HG02973 (cell line): ENCODE data around the gene ZNF800.

ENCODE experiments used
- ATAC-seq: cut with Tn5 transposase; IDR thresholded peaks from one replicate; pipeline ENCODE4 v1.9.1; 2021; ENCODE audit warnings: moderate library complexity; ENCODE audit not compliant: unreplicated experiment

The ZNF800 gene

DNA sequence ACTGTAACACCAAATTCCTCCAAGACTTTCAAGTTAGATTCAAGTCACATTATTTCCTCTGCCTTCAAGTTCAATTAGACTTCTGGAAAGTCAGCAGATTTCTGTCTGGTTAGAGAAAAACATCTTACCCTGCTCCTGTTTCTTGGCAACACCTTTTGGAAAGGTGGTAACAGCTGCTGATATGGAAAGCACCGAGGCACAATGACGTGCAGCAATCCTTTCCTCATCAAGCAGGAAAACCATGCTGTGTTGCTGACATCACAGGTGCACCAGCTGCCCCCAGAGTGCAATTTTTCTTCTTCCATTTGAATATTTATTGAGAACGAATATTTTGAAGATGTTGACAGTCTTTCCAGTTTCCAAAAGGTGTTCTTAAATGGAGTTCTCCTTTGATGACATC lies 41.9 kb downstream of the ZNF800 start:
- ATAC-seq = no peak

DNA sequence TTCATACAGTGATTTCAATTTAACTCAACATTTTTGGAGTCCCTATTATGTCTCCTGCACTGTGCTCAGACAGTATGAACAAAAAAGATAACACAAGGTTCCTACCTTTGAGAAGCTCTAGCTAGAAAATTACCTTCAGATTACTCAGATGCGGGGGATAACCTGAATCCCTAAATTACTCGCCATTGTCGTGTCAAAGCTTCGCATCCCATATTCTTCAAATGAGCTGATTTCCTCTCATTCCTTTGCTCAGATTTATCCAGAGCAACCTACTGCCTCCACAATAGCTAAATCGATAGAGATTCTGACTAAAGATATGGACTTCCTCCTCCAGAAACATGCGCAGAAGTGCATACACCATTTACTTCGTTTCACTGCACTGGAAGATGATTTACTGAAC lies 42.6 kb downstream of the ZNF800 start:
- no peak for ATAC-seq

- ATAC-seq = no peak
These were observed 44.3 kb downstream of the ZNF800 start for GRCh38 chr7:127348247-127348631.

- ATAC-seq = peak; percentile 99
These were observed 44.8 kb downstream of the ZNF800 start for GRCh38 chr7:127347567-127348246.

DNA sequence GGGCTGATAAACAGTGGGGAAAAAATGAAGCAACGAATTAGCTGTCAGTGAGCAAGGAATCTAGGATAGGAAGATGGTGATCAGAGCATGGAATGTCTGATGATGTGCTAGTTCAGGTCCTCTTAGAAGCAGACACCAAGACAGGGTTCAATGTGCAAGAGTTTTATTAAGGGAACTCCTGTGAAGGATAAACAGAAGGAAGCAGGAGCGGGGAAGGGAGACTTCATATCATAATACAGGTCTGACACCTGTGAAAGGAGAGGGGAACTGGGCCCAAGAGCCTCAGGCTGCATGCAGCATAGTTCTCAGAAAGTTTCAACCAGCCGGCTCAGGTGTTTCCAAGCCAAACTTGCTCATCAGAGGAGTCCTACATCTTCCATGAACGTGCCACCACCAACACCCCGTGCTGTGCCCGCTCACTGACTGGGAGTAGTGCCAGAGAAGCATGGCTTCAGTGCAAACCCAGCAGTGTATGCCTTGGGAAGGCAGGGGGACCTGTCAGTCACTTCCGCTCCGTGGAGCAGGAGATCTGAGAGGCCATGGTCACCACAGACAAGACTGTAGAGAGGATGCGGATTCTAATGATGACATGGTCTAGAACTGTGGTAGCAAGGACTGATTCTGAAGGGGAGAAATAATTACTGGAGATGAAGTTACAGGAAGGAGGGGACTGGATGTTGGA lies 45.8 kb downstream of the ZNF800 start:
- no peak for ATAC-seq

DNA sequence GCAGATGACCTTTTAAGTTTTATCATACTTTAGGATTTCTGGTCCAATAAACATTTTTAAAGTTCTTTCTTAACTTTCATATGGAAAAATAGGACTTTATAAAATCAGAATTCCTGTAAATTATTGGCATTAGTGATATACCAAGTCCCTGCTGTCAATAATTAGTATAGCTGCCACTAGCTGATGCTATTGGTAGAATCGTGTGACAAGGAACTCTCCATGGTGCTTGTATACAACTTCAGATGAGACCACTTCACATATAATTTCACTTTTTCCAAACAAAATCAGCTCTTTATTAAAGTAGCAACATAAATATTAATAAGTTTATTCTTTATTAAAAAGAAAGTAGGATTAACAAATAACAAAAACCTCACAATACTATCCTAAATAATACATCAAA lies 49.9 kb downstream of the ZNF800 start:
- ATAC-seq = no peak

DNA sequence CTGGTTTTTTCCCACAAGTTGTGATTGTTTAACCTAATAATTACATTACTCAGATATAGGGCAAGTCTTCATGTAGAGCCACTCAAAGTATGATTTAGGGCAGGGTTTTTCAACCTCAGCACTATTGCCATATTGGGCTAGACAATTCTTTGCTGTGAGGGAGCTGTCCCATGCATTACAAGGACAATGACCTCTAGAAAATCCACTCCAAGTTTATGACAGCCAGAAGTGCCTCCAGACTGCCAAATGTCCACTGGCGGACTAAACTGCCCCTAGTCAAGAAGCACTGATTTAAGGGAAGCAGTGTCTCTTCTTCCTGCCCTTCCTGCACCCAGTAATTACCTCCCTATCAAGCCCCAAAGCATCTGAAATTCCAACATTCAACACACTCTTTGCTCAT lies 54.4 kb downstream of the ZNF800 start:
- ATAC-seq = no peak

DNA sequence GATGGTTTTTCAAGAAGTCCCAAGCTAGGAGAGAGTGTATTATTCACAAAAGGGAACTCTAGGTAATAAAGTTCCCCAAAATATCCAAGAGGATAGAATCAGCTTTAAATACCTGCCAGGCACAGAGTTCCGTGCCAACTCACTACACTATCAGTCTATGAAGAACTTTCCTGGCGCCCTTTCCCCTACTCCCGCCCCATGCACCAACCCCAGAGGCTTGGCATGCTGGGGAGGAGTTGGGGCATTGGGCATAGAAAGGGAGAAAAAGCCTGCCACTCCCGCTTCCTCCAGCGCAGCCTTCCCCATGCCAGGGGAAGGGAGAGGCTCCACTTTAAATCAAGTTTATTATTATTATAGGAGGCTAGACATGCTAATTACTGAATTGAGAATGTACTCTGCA lies 54.9 kb downstream of the ZNF800 start:
- no peak for ATAC-seq

DNA sequence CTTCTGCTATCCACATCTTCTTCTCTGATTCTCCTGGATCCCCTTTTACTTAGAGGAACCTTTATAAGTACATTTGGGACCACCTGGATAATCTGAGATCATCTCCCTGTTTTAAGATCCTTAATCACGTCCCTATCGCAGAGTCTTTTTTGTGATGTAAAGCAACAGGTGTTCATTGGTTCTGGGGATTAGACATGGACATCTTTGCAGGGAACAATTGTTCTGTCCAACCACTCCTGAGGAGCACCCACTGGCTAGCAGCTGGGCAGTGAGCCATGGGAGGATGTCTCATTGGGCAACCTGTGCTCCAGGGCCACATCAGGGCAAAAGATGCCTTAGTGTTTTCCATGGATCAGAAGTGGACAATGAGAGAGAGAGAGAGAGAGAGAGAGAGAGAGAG lies 56.0 kb downstream of the ZNF800 start:
- no peak for ATAC-seq

DNA sequence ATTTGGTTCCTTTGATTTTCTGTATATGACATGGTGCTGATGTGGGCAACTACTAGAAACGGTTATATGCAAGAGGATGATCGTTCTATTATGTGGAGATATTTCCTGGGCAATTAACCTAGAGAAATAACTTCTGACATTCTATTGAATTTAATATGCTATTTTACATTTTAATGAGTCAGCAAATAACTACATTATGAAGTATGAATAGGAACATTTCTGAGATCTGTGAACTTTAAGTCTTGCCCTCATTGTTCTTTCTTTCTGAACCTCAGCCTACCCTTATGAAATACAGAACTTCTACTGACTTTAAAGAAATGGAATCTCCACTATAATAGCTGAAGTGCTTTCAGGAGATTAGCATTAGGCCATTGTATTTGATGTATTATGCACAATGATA lies 59.6 kb downstream of the ZNF800 start:
- no peak for ATAC-seq

DNA sequence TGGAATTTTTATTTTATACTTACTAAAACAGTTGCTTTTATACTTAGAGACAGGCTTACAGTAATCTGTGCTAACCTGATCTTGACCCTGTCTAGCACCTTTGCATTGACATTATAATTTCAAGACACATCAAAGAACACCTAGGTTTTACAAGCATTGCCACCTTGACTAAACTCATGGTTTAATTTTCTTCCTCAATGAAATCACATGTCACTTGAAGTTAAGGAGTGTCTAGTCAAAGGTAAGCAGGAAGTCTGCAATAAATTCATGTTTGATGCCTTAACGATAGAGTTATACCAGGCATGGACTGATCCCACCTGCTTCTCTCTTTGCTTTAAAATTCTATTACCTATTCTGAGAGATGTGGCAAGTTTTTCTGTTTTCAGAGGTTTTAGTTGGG lies 62.4 kb downstream of the ZNF800 start:
- no peak for ATAC-seq

- ATAC-seq = no peak
These were observed 69.5 kb downstream of the ZNF800 start for GRCh38 chr7:127322832-127323493.

DNA sequence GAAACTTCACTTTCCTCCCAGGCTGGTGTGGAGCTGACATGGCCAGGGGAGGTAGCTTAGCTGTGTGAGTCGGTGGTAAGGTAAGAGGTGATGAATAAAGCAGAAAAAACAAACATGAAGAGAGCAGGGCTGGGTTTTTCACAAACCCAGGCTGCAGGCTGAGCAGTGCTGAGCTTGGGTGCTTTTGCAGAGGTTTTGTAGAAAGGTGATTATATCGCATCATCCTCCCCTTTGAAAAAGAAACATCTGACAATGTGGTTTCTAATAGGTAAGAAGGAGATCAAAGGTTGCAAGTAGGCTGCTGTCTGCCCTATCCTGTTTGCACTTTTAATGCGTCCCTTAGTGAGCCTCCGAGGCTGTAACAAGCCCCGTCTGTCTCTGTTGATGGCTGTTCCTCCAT lies 70.2 kb downstream of the ZNF800 start:
- no peak for ATAC-seq

DNA sequence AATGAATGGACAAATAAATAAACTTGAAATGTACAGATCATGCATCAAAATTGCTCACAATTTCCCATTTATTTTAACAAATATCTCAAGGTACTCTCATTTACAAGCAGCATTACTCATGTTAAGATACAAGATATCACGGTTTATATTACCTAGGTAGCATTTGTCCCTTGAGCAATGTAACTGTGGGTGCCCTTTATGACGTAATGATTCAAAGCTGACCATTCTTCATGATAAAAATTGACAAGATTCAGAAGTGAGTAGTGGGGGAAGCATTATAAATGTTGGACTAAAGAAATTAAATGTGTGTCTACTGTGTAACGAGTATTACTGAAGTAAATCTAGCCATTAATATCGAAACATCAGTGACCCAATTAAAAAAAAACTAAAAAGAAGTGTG lies 71.5 kb downstream of the ZNF800 start:
- ATAC-seq = no peak
